Skeletal muscle tissue (tissue), 4 donors: ENCODE results near the gene LYZL4. TPM values are rescaled to one million over a fixed set of nuclear protein-coding genes. Genes with fewer than 3 reads are reported as not detected.

Experiments
- H3K27ac ChIP-seq: one replicate; pipeline ENCODE4 v1.7.0; 2013; ENCODE audit warnings: mild to moderate bottlenecking, low read depth, low read length, inconsistent platforms
- H3K27me3 ChIP-seq, 3 donors: one replicate each; pipeline ENCODE4 v1.7.0; 2013; ENCODE audit warnings: low read length in 3 of 3; ENCODE audit not compliant: control insufficient read depth in 3 of 3, insufficient read depth in 3 of 3
- H3K36me3 ChIP-seq, 3 donors: one replicate each; pipeline ENCODE4 v1.7.0; 2013; ENCODE audit warnings: low read length in 3 of 3; ENCODE audit not compliant: control insufficient read depth in 3 of 3, insufficient read depth in 3 of 3
- H3K4me1 ChIP-seq, 3 donors: one replicate each; pipeline ENCODE4 v1.7.0; 2013; ENCODE audit warnings: low read length in 3 of 3, mild to moderate bottlenecking in 3 of 3; ENCODE audit not compliant: control insufficient read depth in 3 of 3, insufficient read depth in 3 of 3
- H3K4me3 ChIP-seq, 3 donors: one replicate each; pipeline ENCODE4 v1.7.0; 2013; ENCODE audit warnings: low read length in 3 of 3
- H3K9ac ChIP-seq, 3 donors: one replicate each; pipeline ENCODE4 v1.7.0; 2013; ENCODE audit warnings: low read length in 3 of 3, mild to moderate bottlenecking in 3 of 3, moderate library complexity in 2 of 3, low read depth in 1 of 3
- H3K9me3 ChIP-seq, 3 donors: one replicate each; pipeline ENCODE4 v1.7.0; 2013; ENCODE audit warnings: low read length in 3 of 3; ENCODE audit not compliant: control insufficient read depth in 3 of 3
- total RNA-seq: library from RNA; depleted of rRNA; stranded (reverse); fragments of >200 nt; gene quantifications from one replicate; pipeline ENCODE4 v1.2.3, GENCODE V29; 2014
- donor health status: Osteomylitis.

The LYZL4 gene
- total RNA-seq, 1 donor from 2014 or later, result not detected

- H3K9ac ChIP-seq, result no peak overlapping the region
- no peak overlapping the region for H3K4me3 ChIP-seq
- peaks cover 0 to 3% (median 0%) of the 10 kb centered on the region in 3 donors for H3K4me1 ChIP-seq
- H3K9me3 ChIP-seq, result no peaks in the 10 kb centered on the region
- H3K27me3 ChIP-seq, result peaks cover 0 to 9% (median 0%) of the 10 kb centered on the region in 3 donors
- no peak overlapping the region for H3K27ac ChIP-seq
- H3K36me3 ChIP-seq, result no peaks in the 10 kb centered on the region
These were observed 32.9 kb upstream of the LYZL4 start for GRCh38 chr3:42443292-42443691.

- Histone ChIP-seq H3K9me3 (no peaks in the 10 kb centered on the region), H3K27me3 (peaks cover 0 to 9% (median 0%) of the 10 kb centered on the region in 3 donors), H3K4me1 (peaks cover 0 to 3% (median 0%) of the 10 kb centered on the region in 3 donors), H3K27ac (no peak overlapping the region), H3K36me3 (no peaks in the 10 kb centered on the region), H3K9ac (no peak overlapping the region), H3K4me3 (no peak overlapping the region)
These were observed 32.2 kb upstream of the LYZL4 start for GRCh38 chr3:42442640-42443039.

GRCh38 chr3:42441791-42442190 lies 31.4 kb upstream of the LYZL4 start:
- no peak overlapping the region for H3K4me3 ChIP-seq
- no peak overlapping the region for H3K27ac ChIP-seq
- H3K9ac ChIP-seq, result no peak overlapping the region
- no peaks in the 10 kb centered on the region for H3K9me3 ChIP-seq
- no peaks in the 10 kb centered on the region for H3K36me3 ChIP-seq
- peaks cover 0 to 9% (median 0%) of the 10 kb centered on the region in 3 donors for H3K27me3 ChIP-seq
- peaks cover 0 to 3% (median 0%) of the 10 kb centered on the region in 3 donors for H3K4me1 ChIP-seq

GRCh38 chr3:42440924-42441323 lies 30.5 kb upstream of the LYZL4 start:
- Histone ChIP-seq H3K4me3 (no peak overlapping the region), H3K36me3 (no peaks in the 10 kb centered on the region), H3K9ac (no peak overlapping the region), H3K9me3 (no peaks in the 10 kb centered on the region), H3K27me3 (peaks cover 0 to 9% (median 0%) of the 10 kb centered on the region in 3 donors), H3K27ac (no peak overlapping the region), H3K4me1 (peaks cover 0 to 3% (median 0%) of the 10 kb centered on the region in 3 donors)

GRCh38 chr3:42439261-42440115 lies 29.1 kb upstream of the LYZL4 start:
- no peaks in the 10 kb centered on the region for H3K9me3 ChIP-seq
- H3K9ac ChIP-seq, result no peak overlapping the region
- peaks cover 0 to 3% (median 0%) of the 10 kb centered on the region in 3 donors for H3K4me1 ChIP-seq
- H3K4me3 ChIP-seq, result no peak overlapping the region
- H3K36me3 ChIP-seq, result no peaks in the 10 kb centered on the region
- peaks cover 0 to 7% (median 0%) of the 10 kb centered on the region in 3 donors for H3K27me3 ChIP-seq
- no peak overlapping the region for H3K27ac ChIP-seq

- Histone ChIP-seq H3K4me3 (no peak overlapping the region), H3K4me1 (peaks cover 0 to 2% (median 0%) of the 10 kb centered on the region in 3 donors), H3K27me3 (peaks cover 0 to 7% (median 0%) of the 10 kb centered on the region in 3 donors), H3K9ac (no peak overlapping the region), H3K27ac (no peak overlapping the region), H3K36me3 (no peaks in the 10 kb centered on the region), H3K9me3 (no peaks in the 10 kb centered on the region)
These were observed 28.3 kb upstream of the LYZL4 start for GRCh38 chr3:42438758-42439157.

GRCh38 chr3:42438193-42438592 lies 27.8 kb upstream of the LYZL4 start:
- Histone ChIP-seq H3K4me3 (no peak overlapping the region), H3K36me3 (no peaks in the 10 kb centered on the region), H3K27me3 (peaks cover 0 to 7% (median 0%) of the 10 kb centered on the region in 3 donors), H3K4me1 (no peaks in the 10 kb centered on the region), H3K9me3 (peaks cover 0 to under 1% (median 0%) of the 10 kb centered on the region in 3 donors), H3K27ac (no peak overlapping the region), H3K9ac (no peak overlapping the region)

GRCh38 chr3:42434777-42435380 lies 24.5 kb upstream of the LYZL4 start:
- H3K27ac ChIP-seq, result no peak overlapping the region
- no peaks in the 10 kb centered on the region for H3K4me1 ChIP-seq
- H3K9me3 ChIP-seq, result peaks cover 4 to 14% (median 6%) of the 10 kb centered on the region in 3 donors
- H3K36me3 ChIP-seq, result no peaks in the 10 kb centered on the region
- H3K27me3 ChIP-seq, result peaks cover 0 to 2% (median 0%) of the 10 kb centered on the region in 3 donors
- no peak overlapping the region for H3K9ac ChIP-seq
- no peak overlapping the region for H3K4me3 ChIP-seq

GRCh38 chr3:42432485-42432884 lies 22.1 kb upstream of the LYZL4 start:
- Histone ChIP-seq H3K4me1 (no peaks in the 10 kb centered on the region), H3K4me3 (peak overlapping the region in 1 of 3 donors; percentile 10), H3K9me3 (peaks cover 4 to 14% (median 6%) of the 10 kb centered on the region in 3 donors), H3K36me3 (no peaks in the 10 kb centered on the region), H3K27ac (no peak overlapping the region), H3K9ac (no peak overlapping the region), H3K27me3 (peaks cover 0 to 3% (median 0%) of the 10 kb centered on the region in 3 donors)
